Superior temporal gyrus (tissue), 1 donor: ENCODE measurements around the gene TCP11L2.
"Not testable (repeated sequence)": the region's sequence is repeated elsewhere in the genome, so short reads cannot be mapped to it uniquely, and the experiment has no call there.

Experiments
- DNase-seq: peaks from one replicate; pipeline ENCODE4 v3.0.0-alpha.2; 2016; ENCODE audit errors: extremely low spot score

Gene TCP11L2

DNA sequence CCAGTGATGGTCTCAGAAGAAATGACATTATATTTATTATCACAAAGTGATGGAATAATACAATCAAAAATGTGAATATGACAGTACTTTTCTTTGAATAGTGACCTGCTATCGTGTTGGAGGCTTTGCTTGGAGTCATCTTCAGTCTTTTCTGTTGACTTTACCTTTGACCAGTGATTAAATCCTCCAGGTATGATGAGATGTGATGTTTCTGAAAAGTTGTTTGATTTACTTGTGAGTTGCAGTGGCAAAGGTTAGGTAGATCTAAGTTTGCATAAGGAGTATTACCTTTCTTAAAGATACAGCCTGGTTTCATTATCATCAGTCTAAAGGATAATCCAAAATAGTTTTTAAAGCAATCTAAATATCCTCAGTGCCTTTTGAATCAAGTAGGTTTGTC lies 4.6 kb downstream of the TCP11L2 start:
- DNase-seq, result no peak

DNA sequence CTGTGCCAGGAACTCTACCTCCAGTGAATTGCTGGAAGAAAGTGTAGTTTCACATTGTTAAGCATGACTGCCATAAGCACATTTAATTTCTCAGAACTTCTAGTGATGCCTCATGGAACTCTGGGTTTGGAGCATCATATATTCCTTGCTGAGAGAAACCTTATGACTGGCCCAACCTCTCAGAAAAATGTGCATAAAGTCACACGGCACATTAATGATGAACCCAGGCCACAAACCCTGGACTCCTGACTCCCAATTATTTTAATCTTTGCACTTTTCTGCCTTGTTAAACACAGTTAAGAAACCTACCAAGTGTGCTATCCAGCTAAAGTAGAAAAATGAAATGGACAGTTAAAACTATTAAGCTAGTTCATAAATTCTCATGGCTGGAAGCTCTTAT lies 5.6 kb downstream of the TCP11L2 start:
- no peak for DNase-seq

DNA sequence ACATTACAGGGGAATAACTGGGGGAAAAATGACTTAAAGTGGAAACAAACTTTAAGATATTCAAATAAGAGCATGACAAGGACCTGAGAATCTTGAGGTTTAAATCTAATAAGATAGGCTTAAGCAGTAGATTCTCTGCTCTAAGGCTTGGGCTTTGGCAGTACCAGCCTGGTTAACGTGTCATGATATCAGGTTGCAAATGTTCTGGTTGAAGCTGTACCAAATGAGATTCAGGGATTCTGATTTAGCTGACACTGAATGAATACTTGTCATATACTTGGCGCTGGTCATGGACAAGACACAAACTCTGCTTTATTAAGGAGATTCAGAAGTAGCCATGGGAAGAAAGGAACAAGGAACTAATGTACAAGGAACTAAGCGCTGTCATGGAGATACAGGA lies 6.1 kb downstream of the TCP11L2 start:
- peak; percentile 21 for DNase-seq

DNA sequence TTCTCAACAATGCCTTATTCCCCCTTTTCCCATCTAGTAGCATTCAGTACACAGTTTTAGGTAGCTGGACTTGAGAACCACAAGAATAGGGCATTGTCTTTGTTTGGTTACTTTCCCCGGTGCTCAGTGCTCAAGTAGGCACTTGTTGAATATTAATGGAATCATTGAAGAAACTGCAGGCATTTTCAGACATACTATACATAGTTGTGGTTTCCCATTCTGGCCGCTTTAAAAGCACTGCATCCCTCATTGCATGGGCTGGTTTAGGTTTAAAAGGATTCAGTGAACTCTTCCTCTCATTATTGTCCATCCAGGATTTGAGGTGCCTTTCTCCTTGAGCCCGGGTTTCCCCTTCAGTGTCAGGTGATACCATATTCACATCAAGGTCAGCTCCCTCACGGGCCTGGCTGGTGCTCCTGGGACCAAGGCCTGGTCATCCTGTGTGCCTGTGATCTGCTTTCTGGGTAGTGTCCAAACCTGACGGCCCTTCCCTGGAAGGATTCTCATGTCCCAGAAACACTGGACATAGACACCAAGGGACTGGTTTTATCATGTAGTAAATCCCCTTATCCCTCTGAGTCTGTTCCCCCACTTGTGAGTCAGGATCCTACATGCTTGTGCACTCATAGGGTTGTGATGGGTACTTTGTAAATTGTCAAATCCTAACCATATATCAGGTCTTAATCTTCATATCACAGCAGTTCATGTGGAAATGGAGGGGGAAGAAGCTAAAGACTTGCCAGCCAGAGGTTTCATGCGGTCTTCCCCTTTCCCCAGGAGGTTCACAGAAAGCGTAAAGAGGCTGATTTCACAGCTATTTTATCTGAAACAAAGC lies 7.4 kb downstream of the TCP11L2 start:
- no peak for DNase-seq

DNA sequence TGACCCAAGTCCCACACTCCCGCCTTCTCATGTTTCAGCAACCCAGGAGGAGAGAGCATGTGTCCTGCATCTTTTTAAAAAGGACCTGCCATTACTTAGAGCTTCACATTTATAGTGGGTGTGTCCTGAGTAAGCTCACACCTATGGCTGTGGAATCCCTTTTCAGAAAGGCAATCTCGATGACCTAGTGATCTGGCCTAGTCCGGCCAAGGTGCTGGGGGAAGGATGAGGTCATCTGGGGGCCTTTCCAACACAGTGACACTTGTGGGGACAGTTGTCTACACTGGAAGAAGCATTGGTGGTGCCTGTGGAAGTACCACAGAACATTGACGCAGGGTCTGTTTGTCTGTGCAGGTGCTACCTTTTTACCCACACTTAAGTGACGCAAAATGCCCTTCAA lies 8.2 kb downstream of the TCP11L2 start:
- DNase-seq, result no peak

DNA sequence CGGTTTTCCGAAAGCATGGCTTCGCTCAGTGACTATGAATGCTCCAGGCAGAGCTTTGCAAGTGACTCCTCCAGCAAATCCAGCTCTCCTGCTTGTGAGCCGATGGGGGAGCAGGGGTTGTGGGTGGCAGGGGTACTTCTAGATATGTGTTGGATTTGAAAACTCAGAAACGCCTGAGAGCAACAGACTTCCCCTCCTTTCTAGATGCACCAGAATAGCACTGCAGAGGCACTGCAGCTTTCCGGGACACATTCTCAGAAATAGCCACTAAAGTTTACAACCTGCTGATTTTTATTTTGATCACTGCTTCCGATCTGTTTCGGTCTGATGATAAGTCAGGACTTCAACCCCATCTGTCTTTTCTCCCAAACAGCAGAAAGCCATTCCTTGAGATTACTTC lies 8.6 kb downstream of the TCP11L2 start:
- no peak for DNase-seq

DNA sequence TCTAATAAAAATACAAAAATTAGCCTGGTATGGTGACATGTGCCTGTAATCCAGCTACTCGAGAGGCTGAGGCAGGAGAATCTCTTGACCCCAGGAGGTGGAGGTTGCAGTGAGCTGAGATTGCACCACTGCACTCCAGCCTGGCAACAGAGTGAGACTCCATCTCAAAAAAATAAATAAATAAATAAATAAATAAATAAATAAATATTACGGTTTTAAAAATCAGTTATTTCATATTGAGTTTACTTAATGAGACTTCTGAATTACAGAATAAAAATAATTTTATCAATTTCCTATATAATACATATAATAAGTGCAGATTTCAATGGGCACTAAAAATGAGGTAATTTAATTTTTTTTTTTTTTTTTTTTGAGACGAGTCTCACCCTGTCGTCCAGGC lies 10.9 kb downstream of the TCP11L2 start:
- not testable (repeated sequence) for DNase-seq

DNA sequence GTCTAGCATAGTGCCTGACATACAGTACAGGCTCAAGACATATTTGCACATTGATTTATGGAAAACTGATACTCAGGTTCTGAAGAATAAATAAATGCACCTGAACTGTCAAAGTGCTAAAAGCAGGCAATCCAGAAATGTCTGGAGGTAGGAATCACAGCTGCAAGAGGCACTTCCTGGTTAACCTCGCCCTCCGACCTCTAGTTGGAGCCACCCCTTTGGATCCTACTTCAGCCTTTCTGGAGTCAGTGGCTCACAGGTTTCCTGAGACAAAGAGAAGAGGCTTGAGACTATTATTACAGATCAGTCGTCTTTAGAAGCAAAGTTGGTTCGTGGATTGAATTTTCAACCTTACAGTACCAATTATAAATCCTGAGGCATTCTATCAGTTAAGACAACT lies 13.0 kb downstream of the TCP11L2 start:
- no peak for DNase-seq

DNA sequence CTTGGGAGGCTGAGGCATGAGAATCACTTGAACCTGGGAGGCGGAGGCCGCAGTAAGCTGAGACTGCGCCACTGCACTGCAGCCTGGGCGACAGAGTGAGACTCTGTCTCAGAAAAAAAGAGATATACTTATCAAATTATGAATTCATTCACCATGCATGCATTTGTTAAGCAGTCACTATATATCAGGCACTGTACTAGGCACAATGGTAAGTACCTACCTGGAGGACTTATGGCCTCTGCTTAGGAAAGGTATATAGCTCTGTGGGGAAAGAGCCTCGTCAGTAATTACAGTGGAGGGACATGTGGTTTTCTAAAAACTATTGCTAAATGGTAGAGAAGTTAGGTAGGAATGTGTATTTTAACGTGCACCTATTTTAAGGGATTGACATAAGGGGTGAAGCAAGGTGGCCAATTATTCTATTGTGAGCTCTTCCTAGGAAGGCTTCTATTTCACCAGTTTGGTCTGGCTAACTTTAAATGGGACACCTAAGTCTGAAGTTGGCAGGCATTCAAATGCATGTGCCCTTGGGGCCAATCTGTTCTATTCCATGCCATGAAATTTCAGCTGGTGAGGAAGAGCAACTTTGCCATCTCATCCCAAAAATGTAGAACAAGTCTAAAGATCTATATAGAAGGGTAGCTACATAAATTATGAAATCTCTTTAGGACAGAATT lies 15.0 kb downstream of the TCP11L2 start:
- no peak for DNase-seq

DNA sequence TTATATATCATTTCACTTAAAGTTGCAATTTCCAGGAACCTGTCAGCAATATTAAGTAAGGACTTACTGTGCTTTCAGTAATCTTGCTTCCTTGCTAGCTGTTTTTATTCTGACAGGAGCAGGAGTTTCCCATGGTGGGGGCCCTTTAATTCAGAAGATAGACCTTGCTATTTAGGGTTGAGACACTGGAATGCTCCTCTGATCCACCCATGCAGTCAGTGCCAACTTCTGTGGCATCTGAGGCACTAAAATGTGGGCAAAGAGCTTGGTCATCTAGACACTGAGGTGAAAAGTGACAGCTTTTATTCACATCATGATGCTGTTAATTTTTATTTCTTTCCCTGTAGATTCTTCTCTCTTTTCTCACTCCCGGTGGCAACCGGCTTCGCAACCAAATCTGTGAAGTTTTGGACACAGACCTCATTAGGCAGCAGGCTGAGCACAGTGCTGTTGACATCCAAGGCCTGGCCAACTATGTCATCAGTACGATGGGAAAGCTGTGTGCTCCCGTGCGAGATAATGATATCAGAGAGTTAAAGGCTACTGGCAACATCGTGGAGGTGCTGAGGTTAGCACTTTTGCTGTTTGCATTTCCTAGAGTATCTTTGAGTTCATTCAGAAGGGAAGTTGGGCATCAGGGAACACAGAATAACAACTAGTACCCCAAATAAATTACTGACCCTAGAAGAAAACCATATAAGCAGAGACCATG lies 18.8 kb downstream of the TCP11L2 start:
- DNase-seq, result no peak

DNA sequence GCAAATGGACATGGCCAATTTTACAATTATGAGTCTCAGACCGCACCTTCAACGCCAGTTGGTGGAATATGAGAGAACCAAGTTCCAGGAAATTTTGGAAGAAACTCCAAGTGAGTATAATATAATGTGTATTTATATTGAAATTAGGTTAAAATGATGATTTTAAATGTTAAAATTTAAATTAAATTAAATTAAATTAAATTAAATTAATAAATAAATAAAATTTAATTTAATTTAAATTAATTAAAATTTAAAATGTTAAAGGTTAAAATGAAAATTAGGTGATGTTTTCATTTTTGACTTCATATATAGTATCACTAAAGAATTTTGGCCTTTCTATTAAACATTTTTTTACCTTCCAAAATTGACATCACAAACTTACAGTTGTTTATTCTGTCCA lies 21.0 kb downstream of the TCP11L2 start:
- DNase-seq, result no peak

DNA sequence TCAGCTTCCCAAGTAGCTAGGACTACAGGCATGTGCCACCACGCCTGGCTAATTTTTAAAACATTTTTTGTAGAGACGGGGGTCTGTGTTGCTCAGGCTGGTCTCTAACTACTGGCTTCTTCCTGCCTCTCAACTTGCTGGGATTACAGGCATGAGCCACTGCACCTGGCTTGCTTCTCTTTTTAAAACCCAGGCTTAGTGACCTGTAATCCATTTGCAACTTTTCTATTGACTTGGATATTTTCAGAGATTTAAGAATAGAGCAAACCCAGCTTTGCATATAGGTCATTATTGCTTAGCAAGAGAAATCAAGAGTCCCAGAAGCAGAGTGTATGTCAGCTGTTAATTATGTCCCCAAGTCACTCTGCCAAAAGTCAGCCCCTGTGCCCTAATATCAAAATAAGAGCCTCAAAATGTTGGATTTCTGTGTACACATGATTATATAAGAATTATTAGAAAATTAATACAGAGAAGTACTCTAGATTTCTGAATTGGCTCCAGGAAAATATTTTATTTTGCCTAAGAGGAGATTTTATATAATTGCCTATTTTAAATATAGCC lies 24.9 kb downstream of the TCP11L2 start:
- DNase-seq, result no peak

DNA sequence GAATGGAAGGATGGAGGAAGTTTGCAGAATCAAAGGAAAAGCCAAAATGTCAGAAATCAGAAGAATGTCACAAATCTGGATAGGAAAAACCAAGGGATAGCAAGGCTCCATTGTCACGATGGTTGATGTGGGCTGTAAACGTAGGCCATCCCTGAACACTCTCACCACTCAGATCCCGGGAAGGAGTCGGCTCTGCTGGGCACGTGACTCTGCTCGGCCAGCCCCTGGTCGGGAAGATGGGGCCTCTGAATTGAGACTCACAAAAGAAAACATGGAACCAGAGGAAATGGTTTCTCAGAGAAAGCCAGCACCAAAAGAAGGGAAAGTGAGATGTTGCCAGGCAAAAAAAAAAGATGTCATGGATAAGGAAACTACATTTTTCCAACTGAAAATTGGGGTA lies 26.2 kb downstream of the TCP11L2 start:
- no peak for DNase-seq

DNA sequence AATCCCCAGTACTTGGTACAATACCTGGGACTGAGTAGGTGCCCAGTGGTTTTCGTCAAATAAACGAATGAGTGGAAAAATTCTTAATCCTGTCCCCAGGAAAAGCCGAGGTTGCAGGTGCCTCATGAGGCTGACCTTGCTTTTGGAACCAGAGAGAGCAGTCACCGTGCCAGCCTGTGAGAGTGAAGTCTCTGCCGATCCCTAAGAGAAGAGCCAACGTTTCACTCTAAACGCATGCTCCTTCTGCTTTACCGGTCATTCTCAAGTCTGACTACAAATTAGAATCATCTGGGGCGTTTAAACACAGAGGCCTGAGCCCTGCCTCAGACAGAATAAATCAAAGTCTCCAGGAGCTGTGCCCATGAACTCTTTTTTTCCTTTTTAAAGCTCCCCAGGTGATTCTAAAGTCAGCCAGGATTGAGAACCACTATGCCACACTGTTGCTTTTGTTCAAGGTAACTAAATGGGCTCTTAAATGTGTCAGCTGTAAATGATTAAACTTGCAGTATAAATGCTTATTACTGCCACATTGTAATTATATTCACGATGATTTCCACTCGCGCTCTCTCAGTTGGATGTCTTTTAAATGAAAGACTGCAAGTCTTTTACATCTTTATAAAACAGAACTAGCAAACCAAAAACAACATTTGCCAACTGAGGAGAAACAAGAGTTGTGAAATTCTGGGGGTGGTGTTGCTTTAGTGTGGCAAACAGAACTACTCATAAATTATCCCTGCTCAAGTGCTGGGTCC lies 26.9 kb downstream of the TCP11L2 start:
- no peak for DNase-seq

DNA sequence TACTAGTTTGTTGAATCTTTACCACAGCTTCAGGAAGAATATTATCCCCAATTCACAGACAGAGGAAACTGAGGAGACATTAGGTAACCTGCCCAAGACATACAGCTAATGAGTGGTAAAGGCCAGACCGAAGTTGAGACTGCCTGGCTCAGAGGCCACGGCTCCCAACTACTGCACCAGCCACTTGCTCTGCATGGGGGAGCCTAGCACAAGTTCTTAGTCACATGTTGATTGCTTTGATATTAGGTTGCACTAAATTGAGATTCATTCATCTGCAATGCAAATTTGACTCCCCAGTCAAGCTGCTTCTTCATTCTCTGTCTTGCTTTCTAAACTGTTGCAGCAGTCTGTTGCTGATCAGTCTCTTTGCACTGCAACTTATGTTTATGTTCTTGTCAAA lies 29.1 kb downstream of the TCP11L2 start:
- DNase-seq, result no peak

DNA sequence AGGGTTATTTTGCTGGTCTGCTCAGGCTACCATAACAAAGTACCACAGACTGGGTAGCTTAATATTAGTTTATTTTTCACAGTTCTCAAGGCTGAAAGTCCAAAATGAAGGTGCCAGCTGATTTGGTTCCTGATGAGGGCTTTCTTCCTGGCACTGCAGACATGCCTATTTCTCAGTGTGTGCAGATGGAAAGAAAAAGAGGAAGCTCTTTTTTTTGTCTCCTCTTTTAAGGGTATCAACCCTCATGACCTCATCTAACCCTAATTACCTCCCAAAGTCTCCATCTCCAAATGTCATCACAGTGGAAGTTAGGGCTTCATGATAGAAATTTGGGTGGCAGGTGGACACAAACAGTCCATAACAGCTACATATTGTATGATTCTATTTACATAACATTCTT lies 30.0 kb downstream of the TCP11L2 start:
- DNase-seq, result no peak

DNA sequence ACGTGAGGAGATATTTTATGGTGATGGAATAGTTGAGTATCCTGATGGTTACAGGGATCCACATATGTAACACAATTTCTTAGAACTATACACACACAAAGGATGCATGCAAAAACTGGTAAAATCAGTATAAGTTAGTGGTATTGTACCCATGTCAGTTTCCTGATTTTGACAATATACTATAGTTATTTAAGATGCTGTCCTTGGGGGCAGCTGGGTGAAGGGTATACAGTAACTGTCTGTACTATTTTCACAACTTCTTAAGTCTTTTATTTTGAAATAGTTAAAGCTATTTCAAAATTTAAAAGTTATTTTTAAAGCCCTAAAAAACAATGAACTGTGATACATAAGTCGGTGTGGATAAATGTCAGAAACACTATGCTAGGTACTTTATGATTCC lies 30.5 kb downstream of the TCP11L2 start:
- no peak for DNase-seq

DNA sequence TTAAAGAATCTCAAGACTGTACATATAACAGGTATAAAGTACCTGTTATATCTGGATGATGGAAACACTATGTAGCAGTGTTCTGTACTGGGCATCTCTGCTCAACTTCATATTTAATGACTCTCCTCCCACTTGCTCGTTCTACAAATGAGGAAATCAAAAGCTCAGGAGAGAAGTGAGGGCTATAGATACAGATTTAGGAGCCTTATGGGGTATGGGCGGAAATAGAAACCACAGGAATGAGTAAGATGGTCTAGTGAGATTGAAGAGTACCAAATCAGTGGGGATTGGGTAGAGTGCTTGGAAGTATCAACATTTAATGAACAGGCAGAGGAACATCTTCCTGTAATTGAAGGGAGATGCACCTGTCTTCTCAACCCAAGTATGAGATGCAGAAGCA lies 31.2 kb downstream of the TCP11L2 start:
- no peak for DNase-seq

DNA sequence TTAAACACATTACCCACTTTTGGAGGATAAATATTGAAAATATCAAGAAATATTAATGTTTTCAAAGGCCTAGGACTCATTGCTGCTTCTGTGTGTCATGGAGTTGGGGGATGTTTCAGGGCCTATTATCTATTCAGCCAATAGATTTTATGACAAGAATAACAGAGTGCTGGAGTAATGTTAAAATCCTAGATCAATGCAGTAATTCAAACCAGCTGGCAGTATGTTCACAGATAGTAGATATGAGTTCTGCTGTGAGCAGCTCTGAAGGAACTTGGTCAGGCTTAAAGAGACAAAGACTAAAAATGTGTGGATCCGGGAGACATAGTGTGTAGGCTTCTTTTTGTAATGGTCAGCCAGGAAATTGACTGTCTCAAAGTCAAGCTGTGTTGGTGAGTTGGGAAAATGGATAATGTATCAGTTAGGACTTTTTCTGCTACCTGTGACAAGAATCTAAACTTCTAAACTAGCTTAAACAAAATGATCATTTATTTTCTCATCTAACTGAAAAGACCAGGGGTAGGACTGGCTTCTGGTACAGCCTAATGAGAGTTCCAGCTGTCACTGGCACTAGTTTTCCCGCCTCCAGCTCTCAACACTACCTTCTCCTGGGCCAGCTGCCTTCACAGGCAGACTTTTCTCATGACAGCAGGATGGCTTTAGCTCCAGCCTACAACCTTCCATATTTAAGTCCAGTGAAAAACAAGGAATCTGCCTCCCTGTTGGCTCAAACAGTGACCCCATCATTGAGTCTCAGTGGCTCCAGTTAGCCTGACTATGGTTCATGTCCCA lies 38.7 kb downstream of the TCP11L2 start:
- DNase-seq, result no peak

DNA sequence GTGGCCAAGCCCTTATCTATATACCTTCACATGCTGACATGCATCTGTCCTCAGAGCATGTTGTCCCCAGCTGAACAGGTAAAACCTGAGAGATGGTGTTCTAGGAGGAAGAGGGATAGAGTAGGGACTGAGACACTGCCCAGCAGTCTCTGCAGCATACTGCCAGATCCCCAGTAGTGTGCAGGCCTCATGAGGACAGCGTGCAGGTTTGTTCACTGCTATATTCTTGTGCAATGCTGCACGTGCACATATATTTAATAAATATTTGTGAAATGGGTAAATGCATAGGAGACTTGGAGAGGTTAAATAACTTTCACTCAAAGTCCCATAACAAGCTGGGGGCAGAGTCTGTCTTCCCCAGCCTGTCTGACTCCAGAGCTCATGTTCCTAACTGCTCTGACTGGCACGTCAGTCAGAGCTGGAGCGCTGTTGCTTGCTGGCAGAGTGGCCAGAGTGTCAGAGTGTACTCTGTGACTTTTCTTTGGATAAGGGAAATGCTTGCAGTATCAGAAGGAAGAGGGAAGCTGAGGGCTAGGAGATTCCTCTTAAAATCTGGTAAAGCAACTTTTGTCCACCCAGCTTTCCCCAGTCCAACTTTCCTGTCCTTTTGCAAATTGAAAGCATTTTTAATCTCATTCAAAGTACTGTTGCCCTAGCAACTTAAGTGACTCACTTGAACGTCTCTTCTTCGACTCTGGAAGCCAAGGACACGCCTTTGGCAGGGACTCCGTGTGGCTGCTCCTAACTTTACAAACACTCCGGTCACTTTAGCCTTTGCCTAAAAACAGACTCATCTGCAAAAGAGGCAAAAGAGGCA lies 40.1 kb downstream of the TCP11L2 start:
- peak; percentile 33 for DNase-seq
